OCI-LY7 (cell line): Measurements from ENCODE around the gene CNTN1.

ENCODE experiments used
- EZH2phosphoT487 ChIP-seq: fragments of 200-600 bp; sonication (generic); IDR thresholded peaks from 2 replicates; pipeline ENCODE4 v1.6.1; 2018; ENCODE audit warnings: low read depth, borderline replicate concordance, mild to moderate bottlenecking, mixed run types, antibody characterized with exemption, low read length, moderate library complexity, mixed read lengths
- TF ChIP-seq, protein P1 (sequence below): fragments of 200-600 bp; sonication (generic); conservative IDR thresholded peaks from 2 replicates; pipeline ENCODE4 v1.5.1; 2014; ENCODE audit warnings: mild to moderate bottlenecking, antibody characterized with exemption, low read length, moderate library complexity, mixed read lengths

DNA sequence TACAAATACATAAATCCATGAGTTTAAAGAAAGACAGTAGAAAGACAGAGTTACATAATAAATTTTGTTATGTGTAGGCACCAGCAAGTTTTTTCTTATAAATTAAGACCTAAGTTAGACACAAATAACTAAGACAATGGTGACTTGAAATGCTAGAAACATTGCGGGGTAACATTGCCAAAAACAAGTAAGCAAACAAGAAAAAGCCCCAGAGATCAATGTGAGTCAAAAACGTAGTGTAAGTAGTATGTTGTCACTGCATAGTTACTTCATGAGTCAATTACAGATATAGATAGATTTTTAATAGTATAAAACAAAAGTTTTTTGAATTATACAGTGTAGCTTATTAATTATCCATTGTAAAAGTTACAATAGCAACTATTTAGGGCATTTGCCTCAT is 83.4 kb downstream of the CNTN1 start:
- TF ChIP-seq, protein P1, sequence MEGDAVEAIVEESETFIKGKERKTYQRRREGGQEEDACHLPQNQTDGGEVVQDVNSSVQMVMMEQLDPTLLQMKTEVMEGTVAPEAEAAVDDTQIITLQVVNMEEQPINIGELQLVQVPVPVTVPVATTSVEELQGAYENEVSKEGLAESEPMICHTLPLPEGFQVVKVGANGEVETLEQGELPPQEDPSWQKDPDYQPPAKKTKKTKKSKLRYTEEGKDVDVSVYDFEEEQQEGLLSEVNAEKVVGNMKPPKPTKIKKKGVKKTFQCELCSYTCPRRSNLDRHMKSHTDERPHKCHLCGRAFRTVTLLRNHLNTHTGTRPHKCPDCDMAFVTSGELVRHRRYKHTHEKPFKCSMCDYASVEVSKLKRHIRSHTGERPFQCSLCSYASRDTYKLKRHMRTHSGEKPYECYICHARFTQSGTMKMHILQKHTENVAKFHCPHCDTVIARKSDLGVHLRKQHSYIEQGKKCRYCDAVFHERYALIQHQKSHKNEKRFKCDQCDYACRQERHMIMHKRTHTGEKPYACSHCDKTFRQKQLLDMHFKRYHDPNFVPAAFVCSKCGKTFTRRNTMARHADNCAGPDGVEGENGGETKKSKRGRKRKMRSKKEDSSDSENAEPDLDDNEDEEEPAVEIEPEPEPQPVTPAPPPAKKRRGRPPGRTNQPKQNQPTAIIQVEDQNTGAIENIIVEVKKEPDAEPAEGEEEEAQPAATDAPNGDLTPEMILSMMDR, result no peak
- TF ChIP-seq EZH2phosphoT487, result no peak
